ENCODE measurements around the gene RPL39L.

Gene RPL39L

GRCh38 chr3:187125319-187126031 is 13.8 kb downstream of the RPL39L start:
- no peak overlapping the region for H3K9ac ChIP-seq (ENCODE audit: insufficient read length, low read depth)
- H3K27me3 ChIP-seq (ENCODE audit: insufficient read depth, insufficient read length) = no peaks in the 10 kb centered on the region
- no peak for TF ChIP-seq ZNF274 (IDR thresholded peaks at IDR 0.05; ENCODE audit: low read depth, low read length)
- TF ChIP-seq YY1 (IDR thresholded peaks at IDR 0.05; ENCODE audit: insufficient read depth, insufficient read length) = no peak
- TF ChIP-seq SUZ12 (IDR thresholded peaks at IDR 0.05; ENCODE audit: extremely low read depth, insufficient read depth, insufficient read length) = no peak
- DNase-seq (ENCODE audit: low read depth, low spot score) = no peak
- peaks cover 28% of the 10 kb centered on the region for H3K36me3 ChIP-seq (ENCODE audit: insufficient read depth, insufficient read length, low read length)
- H3K9me3 ChIP-seq (ENCODE audit: insufficient read depth, low read length) = no peaks in the 10 kb centered on the region
- H3K4me3 ChIP-seq (ENCODE audit: insufficient read length, low read depth) = no peak overlapping the region
- no peaks in the 10 kb centered on the region for H3K4me1 ChIP-seq (ENCODE audit: insufficient read depth, insufficient read length)

DNA sequence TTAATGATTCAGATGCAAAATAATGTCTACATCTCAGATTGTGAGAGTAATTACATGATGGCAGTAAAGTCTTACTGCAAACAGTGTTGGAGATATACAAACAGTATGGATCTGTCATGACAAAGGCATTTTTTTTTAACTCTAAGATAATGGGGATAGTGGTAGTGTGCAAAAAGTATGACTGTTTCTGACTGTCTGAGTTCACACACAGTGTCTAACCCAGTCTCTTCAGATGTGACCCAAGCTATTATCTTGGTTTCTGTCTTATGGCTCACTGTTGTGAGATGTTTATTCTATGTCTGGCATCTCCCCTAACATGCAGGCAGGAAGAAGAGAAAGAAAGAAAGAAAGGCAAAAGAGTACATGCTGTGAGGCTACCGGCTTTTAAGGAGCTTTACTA is 17.0 kb downstream of the RPL39L start:
- no peaks in the 10 kb centered on the region for H3K27me3 ChIP-seq (ENCODE audit: insufficient read depth, insufficient read length)
- no peak overlapping the region for H3K4me3 ChIP-seq (ENCODE audit: insufficient read length, low read depth)
- peaks cover 19% of the 10 kb centered on the region for H3K36me3 ChIP-seq (ENCODE audit: insufficient read depth, insufficient read length, low read length)
- H3K9ac ChIP-seq (ENCODE audit: insufficient read length, low read depth) = no peak overlapping the region
- DNase-seq (ENCODE audit: low read depth, low spot score) = no peak
- H3K9me3 ChIP-seq (ENCODE audit: insufficient read depth, low read length) = no peaks in the 10 kb centered on the region
- H3K4me1 ChIP-seq (ENCODE audit: insufficient read depth, insufficient read length) = no peaks in the 10 kb centered on the region
- TF ChIP-seq SUZ12 (IDR thresholded peaks at IDR 0.05; ENCODE audit: extremely low read depth, insufficient read depth, insufficient read length) = no peak
- no peak for TF ChIP-seq ZNF274 (IDR thresholded peaks at IDR 0.05; ENCODE audit: low read depth, low read length)
- TF ChIP-seq YY1 (IDR thresholded peaks at IDR 0.05; ENCODE audit: insufficient read depth, insufficient read length) = no peak

DNA sequence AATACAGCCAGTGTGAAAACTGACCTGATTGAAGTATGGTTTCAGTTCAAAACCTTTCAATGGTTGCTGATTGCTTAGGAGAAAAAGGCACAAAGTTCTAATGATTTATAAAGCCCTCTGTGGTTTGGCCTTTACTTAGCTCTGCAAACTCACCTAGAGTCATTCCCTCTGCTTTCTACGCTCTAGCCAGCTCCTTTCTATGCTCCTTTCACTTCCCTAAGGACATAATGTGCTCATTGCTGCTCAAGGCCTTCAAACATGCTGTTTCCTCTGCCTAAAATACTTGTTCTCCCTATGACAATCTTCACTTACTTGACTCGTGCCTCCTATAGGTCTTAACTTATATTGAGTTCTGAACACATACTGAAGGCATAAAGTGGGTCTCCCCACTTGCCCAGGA is 19.0 kb downstream of the RPL39L start:
- DNase-seq (ENCODE audit: low read depth, low spot score) = no peak
- no peak for TF ChIP-seq ZNF274 (IDR thresholded peaks at IDR 0.05; ENCODE audit: low read depth, low read length)
- TF ChIP-seq SUZ12 (IDR thresholded peaks at IDR 0.05; ENCODE audit: extremely low read depth, insufficient read depth, insufficient read length) = no peak
- TF ChIP-seq YY1 (IDR thresholded peaks at IDR 0.05; ENCODE audit: insufficient read depth, insufficient read length) = no peak

GRCh38 chr3:187114511-187114910 is 24.8 kb downstream of the RPL39L start:
- no peak overlapping the region for H3K9ac ChIP-seq (ENCODE audit: insufficient read length, low read depth)
- H3K4me3 ChIP-seq (ENCODE audit: insufficient read length, low read depth) = no peak overlapping the region
- TF ChIP-seq ZNF274 (IDR thresholded peaks at IDR 0.05; ENCODE audit: low read depth, low read length) (no peak), SUZ12 (IDR thresholded peaks at IDR 0.05; ENCODE audit: extremely low read depth, insufficient read depth, insufficient read length) (no peak), YY1 (IDR thresholded peaks at IDR 0.05; ENCODE audit: insufficient read depth, insufficient read length) (no peak)
- no peaks in the 10 kb centered on the region for H3K9me3 ChIP-seq (ENCODE audit: insufficient read depth, low read length)
- H3K36me3 ChIP-seq (ENCODE audit: insufficient read depth, insufficient read length, low read length) = peaks cover 7% of the 10 kb centered on the region
- H3K27me3 ChIP-seq (ENCODE audit: insufficient read depth, insufficient read length) = no peaks in the 10 kb centered on the region
- no peak for DNase-seq (ENCODE audit: low read depth, low spot score)
- no peaks in the 10 kb centered on the region for H3K4me1 ChIP-seq (ENCODE audit: insufficient read depth, insufficient read length)

More for the DNA sequence above, 19.0 kb downstream of the RPL39L start:
- H3K27me3 ChIP-seq (ENCODE audit: insufficient read depth, insufficient read length) = no peaks in the 10 kb centered on the region
- no peaks in the 10 kb centered on the region for H3K4me1 ChIP-seq (ENCODE audit: insufficient read depth, insufficient read length)
- no peaks in the 10 kb centered on the region for H3K9me3 ChIP-seq (ENCODE audit: insufficient read depth, low read length)
- H3K4me3 ChIP-seq (ENCODE audit: insufficient read length, low read depth) = no peak overlapping the region
- H3K36me3 ChIP-seq (ENCODE audit: insufficient read depth, insufficient read length, low read length) = peaks cover 17% of the 10 kb centered on the region
- no peak overlapping the region for H3K9ac ChIP-seq (ENCODE audit: insufficient read length, low read depth)

DNA sequence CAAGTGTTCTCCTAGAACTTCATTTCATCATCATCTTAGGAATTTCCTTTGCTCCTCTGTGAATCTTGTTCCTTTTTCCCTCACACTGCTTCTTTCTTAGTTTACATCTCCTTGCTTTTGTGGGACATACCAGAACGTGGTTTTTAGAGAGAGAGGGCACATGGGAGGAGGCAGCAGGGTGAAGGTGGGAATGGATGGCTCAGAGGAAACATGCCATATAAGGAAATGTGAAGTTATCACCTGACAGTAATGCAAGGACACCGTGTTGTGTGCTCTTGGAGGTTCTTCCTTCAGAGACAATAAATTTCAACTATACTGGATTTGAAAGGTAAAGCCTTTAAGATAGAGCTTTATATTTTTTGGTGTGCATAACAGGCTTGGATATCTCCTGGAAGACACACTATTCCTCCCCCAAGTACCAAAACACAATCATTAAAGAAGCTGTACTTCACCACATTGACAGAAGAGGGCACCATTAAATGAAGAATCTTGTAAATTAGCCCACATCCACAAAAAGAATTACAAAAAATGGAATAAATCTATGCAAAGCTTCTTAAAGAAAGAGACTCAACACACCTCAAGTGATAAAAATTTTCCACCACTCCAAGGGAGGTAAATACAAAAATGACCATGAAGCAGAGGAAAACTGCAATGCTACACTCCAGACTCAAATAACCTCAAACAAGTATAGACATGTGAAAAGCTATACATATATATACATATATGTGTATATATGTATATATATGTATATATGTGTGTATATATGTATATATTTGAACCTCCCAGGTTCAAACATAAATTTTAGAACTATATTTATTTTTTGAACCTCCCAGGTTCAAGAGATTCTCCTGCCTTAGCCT is 26.1 kb downstream of the RPL39L start:
- no peaks in the 10 kb centered on the region for H3K27me3 ChIP-seq (ENCODE audit: insufficient read depth, insufficient read length)
- no peaks in the 10 kb centered on the region for H3K9me3 ChIP-seq (ENCODE audit: insufficient read depth, low read length)
- no peaks in the 10 kb centered on the region for H3K4me1 ChIP-seq (ENCODE audit: insufficient read depth, insufficient read length)
- no peak for TF ChIP-seq SUZ12 (IDR thresholded peaks at IDR 0.05; ENCODE audit: extremely low read depth, insufficient read depth, insufficient read length)
- TF ChIP-seq ZNF274 (IDR thresholded peaks at IDR 0.05; ENCODE audit: low read depth, low read length) = no peak
- TF ChIP-seq YY1 (IDR thresholded peaks at IDR 0.05; ENCODE audit: insufficient read depth, insufficient read length) = no peak
- DNase-seq (ENCODE audit: low read depth, low spot score) = no peak
- H3K9ac ChIP-seq (ENCODE audit: insufficient read length, low read depth) = no peak overlapping the region
- no peak overlapping the region for H3K4me3 ChIP-seq (ENCODE audit: insufficient read length, low read depth)
- peaks cover 7% of the 10 kb centered on the region for H3K36me3 ChIP-seq (ENCODE audit: insufficient read depth, insufficient read length, low read length)

DNA sequence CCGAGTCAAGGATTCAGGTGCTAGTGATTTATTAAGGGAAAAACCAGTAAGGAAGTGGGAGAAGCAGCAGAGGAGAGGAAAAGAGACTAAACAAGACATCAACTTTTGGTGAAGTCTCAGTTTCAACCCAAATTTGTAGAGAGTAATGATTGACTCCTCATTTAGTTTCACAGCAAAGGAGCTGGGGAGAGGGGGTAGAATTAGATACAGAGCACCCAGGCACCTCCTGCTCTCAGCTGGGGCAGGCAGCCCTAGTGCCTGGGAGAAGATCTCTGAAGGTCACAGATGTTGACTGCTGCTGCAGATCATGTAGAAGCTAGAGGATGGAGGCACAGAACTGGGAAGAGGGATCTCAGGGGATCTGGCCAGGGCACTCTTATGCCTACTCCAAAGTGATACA is 29.1 kb downstream of the RPL39L start:
- Histone ChIP-seq H3K36me3 (ENCODE audit: insufficient read depth, insufficient read length, low read length) (peaks cover 7% of the 10 kb centered on the region), H3K27me3 (ENCODE audit: insufficient read depth, insufficient read length) (no peaks in the 10 kb centered on the region), H3K4me1 (ENCODE audit: insufficient read depth, insufficient read length) (no peaks in the 10 kb centered on the region), H3K9me3 (ENCODE audit: insufficient read depth, low read length) (no peaks in the 10 kb centered on the region), H3K4me3 (ENCODE audit: insufficient read length, low read depth) (no peak overlapping the region), H3K9ac (ENCODE audit: insufficient read length, low read depth) (no peak overlapping the region)
- no peak for TF ChIP-seq YY1 (IDR thresholded peaks at IDR 0.05; ENCODE audit: insufficient read depth, insufficient read length)
- no peak for TF ChIP-seq SUZ12 (IDR thresholded peaks at IDR 0.05; ENCODE audit: extremely low read depth, insufficient read depth, insufficient read length)
- no peak for TF ChIP-seq ZNF274 (IDR thresholded peaks at IDR 0.05; ENCODE audit: low read depth, low read length)
- DNase-seq (ENCODE audit: low read depth, low spot score) = no peak

GRCh38 chr3:187107989-187108388 is 31.3 kb downstream of the RPL39L start:
- Histone ChIP-seq H3K9me3 (ENCODE audit: insufficient read depth, low read length) (no peaks in the 10 kb centered on the region), H3K36me3 (ENCODE audit: insufficient read depth, insufficient read length, low read length) (peaks cover 7% of the 10 kb centered on the region), H3K4me1 (ENCODE audit: insufficient read depth, insufficient read length) (no peaks in the 10 kb centered on the region), H3K9ac (ENCODE audit: insufficient read length, low read depth) (no peak overlapping the region), H3K27me3 (ENCODE audit: insufficient read depth, insufficient read length) (no peaks in the 10 kb centered on the region), H3K4me3 (ENCODE audit: insufficient read length, low read depth) (no peak overlapping the region)
- TF ChIP-seq SUZ12 (IDR thresholded peaks at IDR 0.05; ENCODE audit: extremely low read depth, insufficient read depth, insufficient read length) (no peak), YY1 (IDR thresholded peaks at IDR 0.05; ENCODE audit: insufficient read depth, insufficient read length) (no peak), ZNF274 (IDR thresholded peaks at IDR 0.05; ENCODE audit: low read depth, low read length) (no peak)
- DNase-seq (ENCODE audit: low read depth, low spot score) = no peak
